B cell (primary cell): ENCODE data around the gene STX4. TPM values are rescaled to one million over a fixed set of nuclear protein-coding genes. Genes with fewer than 3 reads are reported as not detected.

Source experiments
- ATAC-seq: fragments of 200-7000 bp; cut with Tn5 transposase; one replicate; pipeline ENCODE4 v1.10.0; 2021; ENCODE audit warnings: low read depth, mild to moderate bottlenecking, moderate number of reproducible peaks, moderate library complexity
- CTCF ChIA-PET: fragments of 350-600 bp; sonication (Branson Sonifier 250); formaldehyde crosslinking; loops from one replicate; lab custom pipeline; 2021; ENCODE audit warnings: antibody characterized with exemption, inconsistent platforms; lab: Charles Lee
- POLR2A ChIA-PET: fragments of 350-600 bp; sonication (Branson Sonifier 250); formaldehyde crosslinking; loops from one replicate; lab custom pipeline; 2021; ENCODE audit warnings: antibody characterized with exemption; lab: Charles Lee
- DNase-seq: peaks from one replicate; pipeline ENCODE4 v3.0.0; 2013
- H2AFZ ChIP-seq: 2 replicates; pipeline ENCODE4 v1.6.1; 2012; ENCODE audit warnings: mild to moderate bottlenecking, low read depth, low read length; ENCODE audit not compliant: insufficient read depth, poor library complexity, severe bottlenecking
- H3K27ac ChIP-seq, 2 donors: 1 replicate in 1 of 2; 2 replicates in 1 of 2; pipeline ENCODE4 v1.5.1; 2012 to 2013; ENCODE audit warnings: low read length in 2 of 2, mild to moderate bottlenecking in 2 of 2, moderate library complexity in 1 of 2
- H3K27me3 ChIP-seq, 4 experiments: fragments of 200-600 bp in 1 of 4; sonication (generic) in 1 of 4; replicated peaks in 1 of 4; 1 replicate in 2 of 4; 2 replicates in 2 of 4; pipeline versions ENCODE4 v1.6.1 to v1.7.0; 2013 to 2016; ENCODE audit warnings: low read length in 3 of 4, mild to moderate bottlenecking in 2 of 4, mixed read lengths in 1 of 4, moderate library complexity in 1 of 4; ENCODE audit not compliant: insufficient read depth in 4 of 4, control insufficient read depth in 3 of 4; ENCODE audit errors: control extremely low read depth in 1 of 4
- H3K36me3 ChIP-seq, 2 experiments: replicated peaks in 1 of 2; 1 replicate in 1 of 2; 2 replicates in 1 of 2; pipeline versions ENCODE4 v1.6.1 to v1.7.1; 2013; ENCODE audit warnings: low read length in 1 of 2; ENCODE audit not compliant: insufficient read depth in 2 of 2, control insufficient read depth in 1 of 2; ENCODE audit errors: control extremely low read depth in 1 of 2, extremely low read depth in 1 of 2
- H3K4me1 ChIP-seq, 2 donors: fragments of 200-600 bp in 1 of 2; sonication (generic) in 1 of 2; 1 replicate in 1 of 2; 2 replicates in 1 of 2; pipeline versions ENCODE4 v1.5.1 to v1.6.1; 2013 to 2017; ENCODE audit warnings: low read length in 2 of 2; ENCODE audit not compliant: control insufficient read depth in 2 of 2, insufficient read depth in 2 of 2
- H3K4me2 ChIP-seq: replicated peaks from 2 replicates; pipeline ENCODE3; 2012; ENCODE audit warnings: mild to moderate bottlenecking, low read depth, low read length; ENCODE audit not compliant: poor library complexity, severe bottlenecking
- H3K4me3 ChIP-seq, 5 experiments: fragments of 200-600 bp in 1 of 5; sonication (generic) in 1 of 5; 1 replicate in 3 of 5; 2 replicates in 2 of 5; pipeline versions ENCODE4 v1.5.1 to v1.7.0; 2011 to 2016; ENCODE audit warnings: low read length in 4 of 5, mild to moderate bottlenecking in 4 of 5, low read depth in 2 of 5, control low read depth in 1 of 5, moderate library complexity in 1 of 5; ENCODE audit not compliant: insufficient read depth in 1 of 5; ENCODE audit errors: control extremely low read depth in 1 of 5, extremely low read depth in 1 of 5
- H3K79me2 ChIP-seq: fragments of 200-600 bp; sonication (generic); one replicate; pipeline ENCODE4 v1.6.0; 2016; ENCODE audit warnings: low read length; ENCODE audit not compliant: control insufficient read depth, insufficient read depth
- H3K9ac ChIP-seq: fragments of 200-600 bp; sonication (generic); 2 replicates; pipeline ENCODE4 v1.6.1; 2017; ENCODE audit warnings: mild to moderate bottlenecking, low read length, moderate library complexity
- H3K9me3 ChIP-seq, 3 donors: one replicate each; pipeline versions ENCODE4 v1.6.1 to v1.7.1; 2013; ENCODE audit warnings: low read length in 2 of 3; ENCODE audit not compliant: control insufficient read depth in 2 of 3, insufficient read depth in 1 of 3; ENCODE audit errors: control extremely low read depth in 1 of 3
- H4K20me1 ChIP-seq: 2 replicates; pipeline ENCODE4 v1.6.0; 2012; ENCODE audit warnings: mild to moderate bottlenecking, low read length; ENCODE audit not compliant: insufficient read depth, control insufficient read depth, poor library complexity, severe bottlenecking
- H3K27ac Mint-ChIP-seq: one replicate; pipeline ENCODE4 v1.8.0; 2021; ENCODE audit warnings: mixed read lengths
- H3K27me3 Mint-ChIP-seq: one replicate; pipeline ENCODE4 v1.8.0; 2021; ENCODE audit warnings: mixed read lengths
- H3K4me1 Mint-ChIP-seq: one replicate; pipeline ENCODE4 v1.8.0; 2021; ENCODE audit warnings: mixed read lengths
- H3K4me3 Mint-ChIP-seq: one replicate; pipeline ENCODE4 v1.8.0; 2021; ENCODE audit warnings: mixed read lengths
- H3K9me3 Mint-ChIP-seq: one replicate; pipeline ENCODE4 v1.8.0; 2022; ENCODE audit warnings: mixed read lengths; ENCODE audit not compliant: insufficient read depth
- CTCF ChIP-seq: fragments of 200-600 bp; IDR thresholded peaks from one replicate; pipeline ENCODE4 v1.8.0; 2022; ENCODE audit warnings: antibody characterized with exemption, mild to moderate bottlenecking
- EZH2 ChIP-seq: IDR thresholded peaks from 2 replicates; pipeline ENCODE4 v1.6.1; 2012; ENCODE audit warnings: borderline replicate concordance, low read depth, mild to moderate bottlenecking, moderate library complexity, low read length; ENCODE audit not compliant: insufficient read depth, poor library complexity, severe bottlenecking
- WGBS: methylation state at CpG from one replicate; pipeline ENCODE4 v1.1.5; 2013; ENCODE audit warnings: missing lambda C conversion rate; ENCODE audit not compliant: insufficient coverage; 5-methylcytosine and 5-hydroxymethylcytosine counted together
- intact Hi-C: fragments of 100-400 bp; cut with micrococcal nuclease; formaldehyde crosslinking; loops from one replicate; pipeline ENCODE4 v1.10.0; 2022
- polyA plus RNA-seq: library from polyadenylated mRNA; depleted of rRNA; stranded (reverse); fragments of >200 nt; gene quantifications from 2 replicates; pipeline ENCODE4 v1.2.3, GENCODE V29; 2012
- total RNA-seq, 2 donors: library from RNA; stranded (reverse); fragments of 120-200 nt in 1 of 2; gene quantifications; 1 replicate in 1 of 2; 2 replicates in 1 of 2; pipeline versions ENCODE4 v1.2.3 to v1.2.4, GENCODE V29; 2013 to 2022

The STX4 gene
- total and polyA plus RNA-seq, 2 donors (not counting 1 experiment from before 2014, with no cell fraction given), result 120 to 133 TPM

- POLR2A ChIA-PET, result no interaction called here
- CTCF ChIA-PET, result no interaction called here
- H3K27me3 ChIP-seq, result peaks cover 0 to 37% (median 18%) of the 10 kb centered on the region in 4 experiments
- H3K9me3 Mint-ChIP-seq, result no peaks in the 10 kb centered on the region
- peaks cover 32% of the 10 kb centered on the region for H3K27me3 Mint-ChIP-seq
- no peak for ATAC-seq
- intact Hi-C loops, result no loop called here
- no peak overlapping the region for H2AFZ ChIP-seq
- peaks cover 0 to 10% (median 0%) of the 10 kb centered on the region in 3 donors for H3K9me3 ChIP-seq
- H3K36me3 ChIP-seq, result no peaks in the 10 kb centered on the region
- H3K4me2 ChIP-seq, result no peak overlapping the region
- WGBS, result 55% methylated on average over 4 of the region's 6 CpGs
- H3K4me3 Mint-ChIP-seq, result no peak overlapping the region
- TF ChIP-seq CTCF (no peak), EZH2 (no peak)
- peaks cover 14% of the 10 kb centered on the region for H3K4me1 Mint-ChIP-seq
- H3K9ac ChIP-seq, result no peak overlapping the region
- DNase-seq, result no peak
- no peak overlapping the region for H3K4me3 ChIP-seq
- no peak overlapping the region for H3K27ac Mint-ChIP-seq
- peaks cover 6 to 10% of the 10 kb centered on the region in 2 donors for H3K4me1 ChIP-seq
- H4K20me1 ChIP-seq, result no peaks in the 10 kb centered on the region
- no peaks in the 10 kb centered on the region for H3K79me2 ChIP-seq
- H3K27ac ChIP-seq, result no peak overlapping the region
Observed at GRCh38 chr16:31007684-31008083, 25.7 kb upstream of the STX4 start.

GRCh38 chr16:31008149-31008548 is 25.2 kb upstream of the STX4 start:
- no peak for ATAC-seq
- Histone ChIP-seq H3K9ac (no peak overlapping the region), H3K4me3 (no peak overlapping the region), H3K9me3 (peaks cover 0 to 10% (median 0%) of the 10 kb centered on the region in 3 donors), H3K4me2 (no peak overlapping the region), H3K4me1 (peaks cover 6 to 10% of the 10 kb centered on the region in 2 donors), H4K20me1 (no peaks in the 10 kb centered on the region), H3K36me3 (no peaks in the 10 kb centered on the region), H3K27me3 (peaks cover 0 to 37% (median 18%) of the 10 kb centered on the region in 4 experiments), H3K27ac (no peak overlapping the region), H3K79me2 (no peaks in the 10 kb centered on the region), H2AFZ (no peak overlapping the region)
- H3K27ac Mint-ChIP-seq, result no peak overlapping the region
- ChIA-PET POLR2A (no interaction called here), CTCF (no interaction called here)
- TF ChIP-seq CTCF (no peak), EZH2 (no peak)
- peaks cover 32% of the 10 kb centered on the region for H3K27me3 Mint-ChIP-seq
- H3K4me3 Mint-ChIP-seq, result no peak overlapping the region
- peaks cover 14% of the 10 kb centered on the region for H3K4me1 Mint-ChIP-seq
- 82% methylated on average over 3 of the region's 6 CpGs for WGBS
- DNase-seq, result no peak
- H3K9me3 Mint-ChIP-seq, result no peaks in the 10 kb centered on the region
- intact Hi-C loops, result no loop called here
